Amniotic stem cell (primary cell): Measurements from ENCODE around the gene FKBP2.

Experiments
- DNase-seq: peaks from one replicate; lab custom pipeline; 2025; lab: John Stamatoyannopoulos, UW

Gene FKBP2

GRCh38 chr11:64285885-64286800, 45.2 kb downstream of the FKBP2 start:
- no peak for DNase-seq

DNA sequence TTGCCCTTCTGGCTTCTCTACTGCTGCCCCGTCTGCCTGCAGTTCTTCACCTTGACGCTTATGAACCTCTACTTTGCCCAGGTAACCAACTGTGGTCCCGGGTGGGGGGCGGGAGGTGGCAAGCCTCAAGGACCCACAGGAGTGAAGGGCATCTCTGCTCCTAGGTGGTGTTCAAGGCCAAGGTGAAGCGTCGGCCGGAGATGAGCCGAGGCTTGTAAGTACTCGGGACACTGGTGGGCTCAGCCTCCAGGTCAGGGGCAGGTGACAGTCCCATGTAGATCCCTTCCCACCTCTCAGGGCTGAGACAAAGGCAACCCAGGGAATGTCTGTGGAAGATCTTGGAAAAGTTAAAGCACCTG, 45.9 kb downstream of the FKBP2 start:
- no peak for DNase-seq

DNA sequence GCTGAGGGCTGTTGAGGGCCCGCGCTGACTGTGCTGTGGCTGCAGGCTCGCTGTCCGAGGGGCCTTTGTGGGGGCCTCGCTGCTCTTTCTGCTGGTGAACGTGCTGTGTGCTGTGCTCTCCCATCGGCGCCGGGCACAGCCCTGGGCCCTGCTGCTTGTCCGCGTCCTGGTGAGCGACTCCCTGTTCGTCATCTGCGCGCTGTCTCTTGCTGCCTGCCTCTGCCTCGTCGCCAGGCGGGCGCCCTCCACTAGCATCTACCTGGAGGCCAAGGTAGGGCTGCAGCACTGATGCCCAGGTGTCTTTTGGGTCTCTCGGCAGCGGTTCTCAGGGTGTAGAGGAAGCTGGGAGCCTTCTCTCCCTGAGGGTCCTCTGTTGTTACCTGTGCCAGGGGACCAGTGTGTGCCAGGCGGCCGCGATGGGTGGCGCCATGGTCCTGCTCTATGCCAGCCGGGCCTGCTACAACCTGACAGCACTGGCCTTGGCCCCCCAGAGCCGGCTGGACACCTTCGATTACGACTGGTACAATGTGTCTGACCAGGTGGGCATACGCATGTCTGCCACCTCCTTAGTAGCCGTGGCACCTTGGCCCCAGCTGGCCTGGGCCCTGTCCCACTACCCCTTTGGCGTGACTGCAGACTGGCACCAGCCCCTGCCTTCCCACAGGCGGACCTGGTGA, 46.9 kb downstream of the FKBP2 start:
- DNase-seq = no peak

DNA sequence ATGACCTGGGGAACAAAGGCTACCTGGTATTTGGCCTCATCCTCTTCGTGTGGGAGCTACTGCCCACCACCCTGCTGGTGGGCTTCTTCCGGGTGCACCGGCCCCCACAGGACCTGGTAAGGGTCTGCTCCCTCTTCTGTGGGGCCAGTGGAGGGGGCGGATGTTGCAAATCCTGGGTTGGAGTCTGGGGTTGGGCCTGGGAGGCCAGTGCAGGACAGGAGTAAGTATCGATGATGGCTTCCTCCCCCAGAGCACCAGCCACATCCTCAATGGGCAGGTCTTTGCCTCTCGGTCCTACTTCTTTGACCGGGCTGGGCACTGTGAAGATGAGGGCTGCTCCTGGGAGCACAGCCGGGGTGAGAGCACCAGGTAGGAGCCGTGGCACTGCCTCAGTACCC, 47.5 kb downstream of the FKBP2 start:
- no peak for DNase-seq

- no peak for DNase-seq
Measured at GRCh38 chr11:64289002-64289564, 48.2 kb downstream of the FKBP2 start.

GRCh38 chr11:64290352-64291261, 49.7 kb downstream of the FKBP2 start:
- DNase-seq = no peak

GRCh38 chr11:64291262-64291751, 50.4 kb downstream of the FKBP2 start, which contains the start of gene KCNK4:
Gene KCNK4 (plus strand): TSS chr11:64291302. CDS start chr11:64293019, 1,717 bp downstream.
- no peak for DNase-seq

GRCh38 chr11:64291752-64292459, 51.0 kb downstream of the FKBP2 start:
- DNase-seq = no peak

- DNase-seq = no peak
Measured at GRCh38 chr11:64292460-64293254, 51.8 kb downstream of the FKBP2 start.
